GM23338 (cell line): Measurements from ENCODE around the gene SMTNL2. TPM values are rescaled to one million over a fixed set of nuclear protein-coding genes. Genes with fewer than 3 reads are reported as not detected.
"Not testable (repeated sequence)": the region's sequence is repeated elsewhere in the genome, so short reads cannot be mapped to it uniquely, and the experiment has no call there.

ENCODE experiments used
- ATAC-seq: fragments of 200-7000 bp; cut with Tn5 transposase; 3 replicates; pipeline ENCODE4 v1.9.1; 2020
- DNase-seq: peaks from one replicate; pipeline ENCODE4 v3.0.0-alpha.2; 2015; ENCODE audit warnings: low spot score
- H2AFZ ChIP-seq: fragments of 200-600 bp; sonication (generic); 2 replicates; pipeline ENCODE4 v1.8.0; 2016; ENCODE audit warnings: antibody characterized with exemption, mild to moderate bottlenecking, moderate library complexity
- H3F3A ChIP-seq: fragments of 200-600 bp; sonication (generic); replicated peaks from 2 replicates; pipeline ENCODE4 v1.8.0; 2017; ENCODE audit warnings: antibody characterized with exemption, mixed run types, low read depth
- H3K27ac ChIP-seq: fragments of 200-600 bp; sonication (generic); 2 replicates; pipeline ENCODE4 v1.6.1; 2016; ENCODE audit warnings: low read depth
- H3K27me3 ChIP-seq: fragments of 200-600 bp; sonication (generic); 2 replicates; pipeline ENCODE4 v1.8.0; 2016; ENCODE audit warnings: mild to moderate bottlenecking, mixed run types, moderate library complexity; ENCODE audit not compliant: insufficient read depth
- H3K36me3 ChIP-seq: fragments of 200-600 bp; sonication (generic); 2 replicates; pipeline ENCODE4 v1.8.0; 2016; ENCODE audit warnings: mild to moderate bottlenecking; ENCODE audit not compliant: insufficient read depth
- H3K4me1 ChIP-seq: fragments of 200-600 bp; sonication (generic); 2 replicates; pipeline ENCODE4 v1.8.0; 2016; ENCODE audit warnings: mild to moderate bottlenecking, moderate library complexity; ENCODE audit not compliant: insufficient read depth
- H3K4me2 ChIP-seq: fragments of 200-600 bp; sonication (generic); 2 replicates; pipeline ENCODE4 v1.7.1; 2017; ENCODE audit warnings: mixed run types
- H3K4me3 ChIP-seq: fragments of 200-600 bp; sonication (generic); 2 replicates; pipeline ENCODE4 v1.6.1; 2016; ENCODE audit warnings: mixed run types
- H3K79me2 ChIP-seq: fragments of 200-600 bp; sonication (generic); replicated peaks from 2 replicates; pipeline ENCODE4 v1.8.0; 2017; ENCODE audit warnings: mild to moderate bottlenecking; ENCODE audit not compliant: insufficient read depth
- H3K9me2 ChIP-seq: fragments of 200-600 bp; sonication (generic); 2 replicates; pipeline ENCODE4 v1.8.0; 2017; ENCODE audit not compliant: insufficient read depth
- H4K20me1 ChIP-seq: fragments of 200-600 bp; sonication (generic); replicated peaks from 2 replicates; pipeline ENCODE4 v1.8.0; 2017; ENCODE audit warnings: mild to moderate bottlenecking; ENCODE audit not compliant: insufficient read depth
- H3K27ac Mint-ChIP-seq: 2 replicates; pipeline ENCODE4 v1.8.0; 2020; ENCODE audit warnings: inconsistent platforms, mild to moderate bottlenecking, moderate library complexity, mixed read lengths
- H3K27me3 Mint-ChIP-seq: 3 replicates; pipeline ENCODE4 v1.8.0; 2022; ENCODE audit warnings: low read depth, mild to moderate bottlenecking, moderate library complexity, mixed read lengths, inconsistent platforms; ENCODE audit not compliant: insufficient read depth, poor library complexity
- H3K36me3 Mint-ChIP-seq: 3 replicates; pipeline ENCODE4 v1.8.0; 2021; ENCODE audit warnings: low read depth, mild to moderate bottlenecking, inconsistent platforms, moderate library complexity, mixed read lengths
- H3K4me1 Mint-ChIP-seq: 3 replicates; pipeline ENCODE4 v1.8.0; 2020; ENCODE audit warnings: mild to moderate bottlenecking, inconsistent platforms, mixed read lengths
- H3K4me3 Mint-ChIP-seq: 3 replicates; pipeline ENCODE4 v1.8.0; 2021; ENCODE audit warnings: moderate library complexity, mild to moderate bottlenecking, inconsistent platforms, mixed read lengths
- H3K9me3 Mint-ChIP-seq: 3 replicates; pipeline ENCODE4 v1.8.0; 2020; ENCODE audit warnings: moderate library complexity, mild to moderate bottlenecking, inconsistent platforms, mixed read lengths
- NANOG ChIP-seq: IDR thresholded peaks from 2 replicates; pipeline ENCODE4 v1.6.1; 2016; ENCODE audit warnings: antibody characterized with exemption, borderline replicate concordance
- polyA plus RNA-seq: library from polyadenylated mRNA; unstranded; fragments of >200 nt; fragmentation: Nextera tagmentation; extraction: Ambion mirVana; gene quantifications from 2 replicates; pipeline ENCODE4 v1.2.1, GENCODE V29; 2016
- small RNA-seq: library from RNA; depleted of rRNA; stranded (forward); fragments of <200 nt; gene quantifications from one replicate; pipeline ENCODE3, GENCODE V24; 2014; ENCODE audit warnings: low replicate concordance
- total RNA-seq: library from RNA; depleted of rRNA; stranded (reverse); fragments of >200 nt; shearing (Covaris generic); gene quantifications from 2 replicates; pipeline ENCODE4 v1.2.3, GENCODE V29; 2014; rRNA removed
- TF ChIP-seq, protein P1 (sequence below), 2 experiments: fragments of 200-600 bp in 1 of 2; sonication (generic) in 1 of 2; conservative IDR thresholded peaks; 2 replicates each; pipeline versions ENCODE4 v1.5.1 to v1.6.1; 2016 to 2017; ENCODE audit warnings: antibody characterized with exemption in 2 of 2, low read depth in 2 of 2, mild to moderate bottlenecking in 2 of 2, moderate library complexity in 1 of 2

Gene SMTNL2
- total and polyA plus RNA-seq, 2 experiments from 2014 or later, result 1.3 to 4.3 TPM

DNA sequence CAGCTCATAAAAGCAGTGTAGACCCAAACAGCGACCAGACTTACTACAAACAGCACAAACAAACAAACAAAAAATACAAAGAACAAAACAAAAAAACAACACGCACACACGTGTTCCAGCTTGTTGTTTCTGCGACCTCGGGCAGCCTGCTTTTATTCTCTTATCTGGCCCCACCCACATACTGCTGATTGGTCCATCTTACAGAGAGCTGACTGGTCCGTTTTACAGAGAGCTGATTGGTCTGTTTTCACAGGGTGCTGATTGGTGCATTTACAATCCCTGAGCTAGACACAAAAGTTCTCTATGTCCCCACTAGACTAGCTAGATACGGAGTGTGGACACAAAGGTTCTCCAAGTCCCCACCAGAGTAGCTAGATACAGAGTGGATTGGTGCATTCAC is 71.6 kb downstream of the SMTNL2 start:
- DNase-seq, H3K4me3 Mint-ChIP-seq, H3K4me3 ChIP-seq, H3K27ac ChIP-seq, H4K20me1 ChIP-seq, H3K36me3 Mint-ChIP-seq, H3K4me1 Mint-ChIP-seq, H3K4me2 ChIP-seq, H3K9me2 ChIP-seq, H3K79me2 ChIP-seq, H3K4me1 ChIP-seq, H3F3A ChIP-seq, H3K36me3 ChIP-seq, H3K27ac Mint-ChIP-seq, H3K27me3 Mint-ChIP-seq, H3K27me3 ChIP-seq, ATAC-seq, H3K9me3 Mint-ChIP-seq: not testable (repeated sequence)
- H2AFZ ChIP-seq, result peak overlapping the region; percentile 72; the same call in 1 of the 2 replicates

DNA sequence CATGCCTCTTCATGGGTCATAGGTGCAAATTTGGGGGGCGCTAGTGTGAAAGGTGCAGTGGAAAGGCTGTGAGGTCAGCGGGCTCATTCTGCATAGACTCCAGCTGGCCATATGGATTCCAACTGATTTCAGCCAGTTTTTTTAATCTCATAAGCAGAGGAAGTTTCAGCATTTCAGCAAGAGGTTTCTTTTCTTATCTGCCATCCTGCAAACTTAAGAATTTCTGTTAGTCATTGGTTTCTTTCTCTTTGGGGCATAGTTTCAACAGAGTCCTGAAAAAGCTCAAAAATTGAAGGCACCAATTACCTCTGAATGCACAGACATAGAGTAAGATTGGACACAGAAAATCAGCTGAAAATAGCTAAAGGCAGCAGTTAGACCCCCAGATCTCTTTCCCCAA is 73.3 kb downstream of the SMTNL2 start:
- no peaks in the 10 kb centered on the region for H3K36me3 ChIP-seq
- no peaks in the 10 kb centered on the region for H4K20me1 ChIP-seq
- no peaks in the 10 kb centered on the region for H3K4me1 ChIP-seq
- Mint-ChIP-seq H3K4me3 (no peak overlapping the region), H3K36me3 (no peaks in the 10 kb centered on the region), H3K4me1 (no peaks in the 10 kb centered on the region), H3K27ac (no peak overlapping the region), H3K27me3 (peaks cover 7% of the 10 kb centered on the region), H3K9me3 (no peaks in the 10 kb centered on the region)
- no peaks in the 10 kb centered on the region for H3K79me2 ChIP-seq
- no peaks in the 10 kb centered on the region for H3K27me3 ChIP-seq
- H3K27ac ChIP-seq, result no peak overlapping the region
- H2AFZ ChIP-seq, result no peak overlapping the region
- H3K4me3 ChIP-seq, result no peak overlapping the region
- DNase-seq (no peak), ATAC-seq (no peak)
- peaks cover 3% of the 10 kb centered on the region; the same call in 1 of the 2 replicates for H3K9me2 ChIP-seq
- H3K4me2 ChIP-seq, result no peak overlapping the region
- TF ChIP-seq, protein P1, sequence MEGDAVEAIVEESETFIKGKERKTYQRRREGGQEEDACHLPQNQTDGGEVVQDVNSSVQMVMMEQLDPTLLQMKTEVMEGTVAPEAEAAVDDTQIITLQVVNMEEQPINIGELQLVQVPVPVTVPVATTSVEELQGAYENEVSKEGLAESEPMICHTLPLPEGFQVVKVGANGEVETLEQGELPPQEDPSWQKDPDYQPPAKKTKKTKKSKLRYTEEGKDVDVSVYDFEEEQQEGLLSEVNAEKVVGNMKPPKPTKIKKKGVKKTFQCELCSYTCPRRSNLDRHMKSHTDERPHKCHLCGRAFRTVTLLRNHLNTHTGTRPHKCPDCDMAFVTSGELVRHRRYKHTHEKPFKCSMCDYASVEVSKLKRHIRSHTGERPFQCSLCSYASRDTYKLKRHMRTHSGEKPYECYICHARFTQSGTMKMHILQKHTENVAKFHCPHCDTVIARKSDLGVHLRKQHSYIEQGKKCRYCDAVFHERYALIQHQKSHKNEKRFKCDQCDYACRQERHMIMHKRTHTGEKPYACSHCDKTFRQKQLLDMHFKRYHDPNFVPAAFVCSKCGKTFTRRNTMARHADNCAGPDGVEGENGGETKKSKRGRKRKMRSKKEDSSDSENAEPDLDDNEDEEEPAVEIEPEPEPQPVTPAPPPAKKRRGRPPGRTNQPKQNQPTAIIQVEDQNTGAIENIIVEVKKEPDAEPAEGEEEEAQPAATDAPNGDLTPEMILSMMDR (conservative IDR thresholded peaks at IDR 0.05; ENCODE audit: low read depth in 2 of 2), result 0 out of 4 replicates have a peak, but pooled peaks of 1 of the 2 experiments have one; percentile 4
- TF ChIP-seq NANOG, result no peak
- no peaks in the 10 kb centered on the region for H3F3A ChIP-seq

Small RNAs within 50 kb of the gene (small RNA-seq; reads per million reads assigned to genes)
- gene RNU6-955P, result not detected

Other genes with a start within 250 kb of the SMTNL2 start
- 145 and 161 TPM in 2 replicates for gene UBE2G1, start 217.9 kb upstream of the SMTNL2 start, total RNA-seq
- gene UBE2G1, start 217.9 kb upstream of the SMTNL2 start, polyA plus RNA-seq, result 64.2 and 71.9 TPM in 2 replicates
- gene SPNS3, start 150.6 kb upstream of the SMTNL2 start, total RNA-seq, result not detected in 2 replicates
- not detected in 2 replicates for gene SPNS3, start 150.6 kb upstream of the SMTNL2 start, polyA plus RNA-seq
- gene SPNS2, start 85.6 kb upstream of the SMTNL2 start, total RNA-seq, result 0.78 and 2.3 TPM in 2 replicates
- 1.4 and 1.7 TPM in 2 replicates for gene SPNS2, start 85.6 kb upstream of the SMTNL2 start, polyA plus RNA-seq
- 169 and 213 TPM in 2 replicates for gene MYBBP1A, start 29.1 kb upstream of the SMTNL2 start, total RNA-seq
- 66.4 and 70.7 TPM in 2 replicates for gene MYBBP1A, start 29.1 kb upstream of the SMTNL2 start, polyA plus RNA-seq
- gene GGT6, start 24.0 kb upstream of the SMTNL2 start, total RNA-seq, result 0.24 TPM in 1 of 2 replicates, not detected in the other
- gene GGT6, start 24.0 kb upstream of the SMTNL2 start, polyA plus RNA-seq, result 0.12 TPM in 1 of 2 replicates, not detected in the other
- 1.1 and 1.4 TPM in 2 replicates for gene ALOX15, start 57.1 kb downstream of the SMTNL2 start, total RNA-seq
- 0.28 and 1.2 TPM in 2 replicates for gene ALOX15, start 57.1 kb downstream of the SMTNL2 start, polyA plus RNA-seq
- 91.0 and 123 TPM in 2 replicates for gene PELP1, start 119.6 kb downstream of the SMTNL2 start, total RNA-seq
- gene PELP1, start 119.6 kb downstream of the SMTNL2 start, polyA plus RNA-seq, result 39.4 and 41.1 TPM in 2 replicates
- gene ARRB2, start 126.1 kb downstream of the SMTNL2 start, total RNA-seq, result 23.0 and 45.0 TPM in 2 replicates
- 37.3 and 39.5 TPM in 2 replicates for gene ARRB2, start 126.1 kb downstream of the SMTNL2 start, polyA plus RNA-seq
- 15.5 and 16.7 TPM in 2 replicates for gene MED11, start 146.9 kb downstream of the SMTNL2 start, total RNA-seq
- gene MED11, start 146.9 kb downstream of the SMTNL2 start, polyA plus RNA-seq, result 32.8 and 33.3 TPM in 2 replicates
- gene ZMYND15, start 155.3 kb downstream of the SMTNL2 start, total RNA-seq, result 1.4 TPM in 1 of 2 replicates, not detected in the other
- gene ZMYND15, start 155.3 kb downstream of the SMTNL2 start, polyA plus RNA-seq, result 0.21 and 0.32 TPM in 2 replicates
- 4.1 and 6.8 TPM in 2 replicates for gene CXCL16, start 155.4 kb downstream of the SMTNL2 start, total RNA-seq
- gene CXCL16, start 155.4 kb downstream of the SMTNL2 start, polyA plus RNA-seq, result 3.7 and 4.0 TPM in 2 replicates
- gene TM4SF5, start 187.4 kb downstream of the SMTNL2 start, total RNA-seq, result not detected in 2 replicates
- not detected in 2 replicates for gene TM4SF5, start 187.4 kb downstream of the SMTNL2 start, polyA plus RNA-seq
- gene VMO1, start 201.8 kb downstream of the SMTNL2 start, total RNA-seq, result 0.38 TPM in 1 of 2 replicates, not detected in the other
- gene VMO1, start 201.8 kb downstream of the SMTNL2 start, polyA plus RNA-seq, result 0.40 and 0.47 TPM in 2 replicates
- gene GLTPD2, start 204.4 kb downstream of the SMTNL2 start, total RNA-seq, result 1.3 TPM in 1 of 2 replicates, not detected in the other
- 0.33 and 0.47 TPM in 2 replicates for gene GLTPD2, start 204.4 kb downstream of the SMTNL2 start, polyA plus RNA-seq
- gene PSMB6, start 211.6 kb downstream of the SMTNL2 start, total RNA-seq, result 266 and 302 TPM in 2 replicates
- gene PSMB6, start 211.6 kb downstream of the SMTNL2 start, polyA plus RNA-seq, result 465 and 502 TPM in 2 replicates
- gene PLD2, start 222.6 kb downstream of the SMTNL2 start, total RNA-seq, result 49.9 and 55.9 TPM in 2 replicates
- 20.2 and 22.1 TPM in 2 replicates for gene PLD2, start 222.6 kb downstream of the SMTNL2 start, polyA plus RNA-seq
- 42.1 and 54.9 TPM in 2 replicates for gene MINK1, start 248.8 kb downstream of the SMTNL2 start, total RNA-seq
- gene MINK1, start 248.8 kb downstream of the SMTNL2 start, polyA plus RNA-seq, result 17.3 and 19.4 TPM in 2 replicates